ENCODE results near the gene CEP170B. TPM values are rescaled to one million over a fixed set of nuclear protein-coding genes. Genes with fewer than 3 reads are reported as not detected.

The CEP170B gene
- polyA plus RNA-seq, 2 of the 4 experiments (the other 2 are of a cell fraction) = 4.5 to 13.5 TPM

GRCh38 chr14:104928391-104929133 is 63.5 kb downstream of the CEP170B start:
- CTCF ChIA-PET = interaction anchor here (0.9 to 2.5 kb wide), 8 partner anchors 17 to 117 kb away, joined by 3 to 8 read pairs (median 4); no protein-coding TSS in a partner anchor
- WGBS (ENCODE audit: missing lambda C conversion rate) = 68% methylated on average over 4 of the region's 17 CpGs
- no peak for FAIRE-seq

GRCh38 chr14:104929268-104930230 is 64.5 kb downstream of the CEP170B start:
- TF ChIP-seq BHLHE40 (IDR thresholded peaks at IDR 0.05; ENCODE audit: low read depth, low read length) (no peak), ATOH8 (CRISPR knock-in tag; IDR thresholded peaks at IDR 0.05; ENCODE audit: low read depth) (no peak), JUN (IDR thresholded peaks at IDR 0.05) (no peak), MAFK (IDR thresholded peaks at IDR 0.05; ENCODE audit: partially characterized antibody) (no peak), HDAC2 (IDR thresholded peaks at IDR 0.05) (no peak), FOSL2 (IDR thresholded peaks at IDR 0.05) (no peak), FOSL2 (CRISPR knock-in tag; IDR thresholded peaks at IDR 0.05) (no peak), BCL3 (IDR thresholded peaks at IDR 0.05) (no peak), EHF (CRISPR knock-in tag; IDR thresholded peaks at IDR 0.05) (no peak), USF2 (IDR thresholded peaks at IDR 0.05) (no peak), RARB (CRISPR knock-in tag; IDR thresholded peaks at IDR 0.05) (no peak), RFX5 (IDR thresholded peaks at IDR 0.05) (no peak), ZFP36 (IDR thresholded peaks at IDR 0.05; ENCODE audit: borderline replicate concordance, partially characterized antibody) (no peak), RCOR1 (IDR thresholded peaks at IDR 0.05; ENCODE audit: low read depth, low read length) (no peak), CBX8 (IDR thresholded peaks at IDR 0.05) (no peak)
- TF ChIP-seq, protein P1, sequence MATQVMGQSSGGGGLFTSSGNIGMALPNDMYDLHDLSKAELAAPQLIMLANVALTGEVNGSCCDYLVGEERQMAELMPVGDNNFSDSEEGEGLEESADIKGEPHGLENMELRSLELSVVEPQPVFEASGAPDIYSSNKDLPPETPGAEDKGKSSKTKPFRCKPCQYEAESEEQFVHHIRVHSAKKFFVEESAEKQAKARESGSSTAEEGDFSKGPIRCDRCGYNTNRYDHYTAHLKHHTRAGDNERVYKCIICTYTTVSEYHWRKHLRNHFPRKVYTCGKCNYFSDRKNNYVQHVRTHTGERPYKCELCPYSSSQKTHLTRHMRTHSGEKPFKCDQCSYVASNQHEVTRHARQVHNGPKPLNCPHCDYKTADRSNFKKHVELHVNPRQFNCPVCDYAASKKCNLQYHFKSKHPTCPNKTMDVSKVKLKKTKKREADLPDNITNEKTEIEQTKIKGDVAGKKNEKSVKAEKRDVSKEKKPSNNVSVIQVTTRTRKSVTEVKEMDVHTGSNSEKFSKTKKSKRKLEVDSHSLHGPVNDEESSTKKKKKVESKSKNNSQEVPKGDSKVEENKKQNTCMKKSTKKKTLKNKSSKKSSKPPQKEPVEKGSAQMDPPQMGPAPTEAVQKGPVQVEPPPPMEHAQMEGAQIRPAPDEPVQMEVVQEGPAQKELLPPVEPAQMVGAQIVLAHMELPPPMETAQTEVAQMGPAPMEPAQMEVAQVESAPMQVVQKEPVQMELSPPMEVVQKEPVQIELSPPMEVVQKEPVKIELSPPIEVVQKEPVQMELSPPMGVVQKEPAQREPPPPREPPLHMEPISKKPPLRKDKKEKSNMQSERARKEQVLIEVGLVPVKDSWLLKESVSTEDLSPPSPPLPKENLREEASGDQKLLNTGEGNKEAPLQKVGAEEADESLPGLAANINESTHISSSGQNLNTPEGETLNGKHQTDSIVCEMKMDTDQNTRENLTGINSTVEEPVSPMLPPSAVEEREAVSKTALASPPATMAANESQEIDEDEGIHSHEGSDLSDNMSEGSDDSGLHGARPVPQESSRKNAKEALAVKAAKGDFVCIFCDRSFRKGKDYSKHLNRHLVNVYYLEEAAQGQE (IDR thresholded peaks at IDR 0.05) = no peak
- WGBS (ENCODE audit: missing lambda C conversion rate) = 64% methylated on average over 9 of the region's 15 CpGs
- POLR2A ChIA-PET = interaction anchor here (1.4 kb wide), 1 partner anchor 41 kb away, joined by 5 read pairs; no protein-coding TSS in a partner anchor
- Histone ChIP-seq H3K4me1 (peaks cover 7% of the 10 kb centered on the region; the same call in 1 of the 3 replicates), H3K27ac (no peak overlapping the region), H3K4me2 (no peak overlapping the region), H3K9me3 (no peaks in the 10 kb centered on the region), H3K4me3 (no peak overlapping the region)
- ATAC-seq (no peak), FAIRE-seq (no peak), DNase-seq (ENCODE audit: low read depth in 1 of 2, low spot score in 1 of 2) (no peak)
- CTCF ChIA-PET = interaction anchor here (0.8 to 2.5 kb wide), 6 partner anchors 11 to 116 kb away, joined by 3 to 8 read pairs (median 4); no protein-coding TSS in a partner anchor

More at GRCh38 chr14:104928391-104929133, 63.5 kb downstream of the CEP170B start:
- ATAC-seq (no peak), DNase-seq (ENCODE audit: low read depth in 1 of 2, low spot score in 1 of 2) (no peak)
- POLR2A ChIA-PET = interaction anchor here (1.4 kb wide), 1 partner anchor 42 kb away, joined by 5 read pairs; no protein-coding TSS in a partner anchor
- H3K9me3 ChIP-seq = peaks cover 8% of the 10 kb centered on the region
- no peak overlapping the region for H3K27ac ChIP-seq
- no peak for TF ChIP-seq NFE2L2 (conservative IDR thresholded peaks at IDR 0.05; ENCODE audit: low read length)
- TF ChIP-seq ZFP36 (IDR thresholded peaks at IDR 0.05; ENCODE audit: borderline replicate concordance, partially characterized antibody) = no peak
- no peak for TF ChIP-seq HDAC2 (IDR thresholded peaks at IDR 0.05)
- no peak for TF ChIP-seq RCOR1 (IDR thresholded peaks at IDR 0.05; ENCODE audit: low read depth, low read length)
- TF ChIP-seq HOXA7 (CRISPR knock-in tag; IDR thresholded peaks at IDR 0.05) = no peak
- TF ChIP-seq POLR2AphosphoS2 (conservative IDR thresholded peaks at IDR 0.05; ENCODE audit: low read length) = no peak
- TF ChIP-seq POLR2A (IDR thresholded peaks at IDR 0.05; ENCODE audit: low read length) = no peak
- no peak for TF ChIP-seq CBX8 (IDR thresholded peaks at IDR 0.05)
- no peak for TF ChIP-seq SMC3 (IDR thresholded peaks at IDR 0.05)
- no peak for TF ChIP-seq E2F6 (IDR thresholded peaks at IDR 0.05; ENCODE audit: borderline replicate concordance, low read depth)
- TF ChIP-seq BHLHE40 (IDR thresholded peaks at IDR 0.05; ENCODE audit: low read depth, low read length) = no peak
- no peak for TF ChIP-seq ZNF302 (CRISPR knock-in tag; IDR thresholded peaks at IDR 0.05)
- no peak overlapping the region for H3K4me3 ChIP-seq
- no peak overlapping the region for H3K4me2 ChIP-seq
- H3K4me1 ChIP-seq = peaks cover 4% of the 10 kb centered on the region; the same call in 1 of the 3 replicates
